GM21367 (cell line): ENCODE measurements around the gene GPR25.

ENCODE experiments used
- ATAC-seq: cut with Tn5 transposase; IDR thresholded peaks from one replicate; pipeline ENCODE4 v1.9.1; 2021; ENCODE audit not compliant: unreplicated experiment

The GPR25 gene

GRCh38 chr1:200872446-200873115 lies at the start of gene GPR25:
GPR25 (plus strand) TSS chr1:200872981; CDS start chr1:200873038, 57 bp downstream.
- ATAC-seq: no peak

- no peak for ATAC-seq
Observed at GRCh38 chr1:200831091-200831490, 41.7 kb upstream of the GPR25 start.

GRCh38 chr1:200834383-200834782 lies 38.4 kb upstream of the GPR25 start:
- no peak for ATAC-seq

GRCh38 chr1:200836213-200836612 lies 36.6 kb upstream of the GPR25 start:
- no peak for ATAC-seq

- ATAC-seq: no peak
Observed at GRCh38 chr1:200837931-200838571, 34.7 kb upstream of the GPR25 start.

- no peak for ATAC-seq
Observed at GRCh38 chr1:200838676-200839445, 33.9 kb upstream of the GPR25 start.

GRCh38 chr1:200845360-200845759 lies 27.4 kb upstream of the GPR25 start:
- no peak for ATAC-seq

- no peak for ATAC-seq
Observed at GRCh38 chr1:200846398-200846797, 26.4 kb upstream of the GPR25 start.

GRCh38 chr1:200849430-200849829 lies 23.4 kb upstream of the GPR25 start:
- no peak for ATAC-seq

GRCh38 chr1:200850554-200850953 lies 22.2 kb upstream of the GPR25 start:
- no peak for ATAC-seq

GRCh38 chr1:200856716-200857357 lies 15.9 kb upstream of the GPR25 start:
- no peak for ATAC-seq

GRCh38 chr1:200857804-200858203 lies 15.0 kb upstream of the GPR25 start:
- no peak for ATAC-seq

GRCh38 chr1:200861937-200862647 lies 10.7 kb upstream of the GPR25 start:
- no peak for ATAC-seq

- no peak for ATAC-seq
Observed at GRCh38 chr1:200862713-200863415, 9.9 kb upstream of the GPR25 start.

GRCh38 chr1:200866116-200866515 lies 6.7 kb upstream of the GPR25 start:
- no peak for ATAC-seq

- peak; percentile 89 for ATAC-seq
Observed at GRCh38 chr1:200866521-200866920, 6.3 kb upstream of the GPR25 start.

- no peak for ATAC-seq
Observed at GRCh38 chr1:200867018-200867811, 5.6 kb upstream of the GPR25 start.

GRCh38 chr1:200869376-200869752 lies 3.4 kb upstream of the GPR25 start:
- no peak for ATAC-seq

GRCh38 chr1:200869753-200870391 lies 2.9 kb upstream of the GPR25 start:
- peak; percentile 44 for ATAC-seq
